K562 (cell line): ENCODE results near the gene KIF3A. TPM values are rescaled to one million over a fixed set of nuclear protein-coding genes. Genes with fewer than 3 reads are reported as not detected.

Experiments
- ID3 ChIP-seq, 2 experiments: fragments of 250-450 bp in 1 of 2; fragments of 450-650 bp in 1 of 2; sonication (Bioruptor Pico) in 1 of 2; IDR thresholded peaks; 2 replicates each; pipeline versions ENCODE4 v1.6.1 to v1.8.0; 2016 to 2021; ENCODE audit warnings: mild to moderate bottlenecking in 2 of 2, moderate library complexity in 2 of 2, missing compliant biosample characterization in 1 of 2, missing genetic modification characterization in 1 of 2
- NUFIP1 ChIP-seq: fragments of 450-650 bp; IDR thresholded peaks from 2 replicates; pipeline ENCODE4 v1.6.1; 2018; ENCODE audit not compliant: partially characterized antibody
- ZKSCAN1 ChIP-seq: fragments of 150-350 bp; IDR thresholded peaks from 2 replicates; pipeline ENCODE4 v1.6.1; 2016; ENCODE audit warnings: low read depth, low read length
- ZKSCAN3 ChIP-seq: fragments of 250-450 bp; sonication (Bioruptor Pico); IDR thresholded peaks from 2 replicates; pipeline ENCODE4 v1.4.0; 2020
- ZNF23 ChIP-seq: fragments of 250-450 bp; sonication (Bioruptor Pico); IDR thresholded peaks from 2 replicates; pipeline ENCODE4 v1.4.0; 2020; ENCODE audit warnings: mild to moderate bottlenecking
- ZNF24 ChIP-seq: fragments of 450-650 bp; IDR thresholded peaks from 2 replicates; pipeline ENCODE4 v1.6.1; 2016
- ZNF431 ChIP-seq: sonication (generic); formaldehyde crosslinking; IDR thresholded peaks from 2 replicates; pipeline ENCODE4 v1.8.0; 2022; ENCODE audit warnings: mild to moderate bottlenecking, missing genetic modification reagents
- polyA plus RNA-seq, 8 experiments: library from polyadenylated mRNA; depleted of rRNA in 4 of 8; stranded (reverse) in 5 of 8; unstranded in 3 of 8; fragments of >200 nt; fragmentation: Nextera tagmentation in 2 of 8; fragmentation: Illumina TruSeq in 1 of 8; extraction: Ambion mirVana in 2 of 8; extraction: Trizol in 1 of 8; gene quantifications; 2 replicates each; pipeline versions ENCODE4 v1.2.1 to v1.2.3, GENCODE V29; 2011 to 2014; ENCODE audit warnings: inconsistent platforms in 1 of 8, missing spikeins in 1 of 8
- total RNA-seq, 7 experiments: library from RNA; depleted of rRNA in 6 of 7; stranded (reverse); fragments of >200 nt in 6 of 7; fragmentation: Illumina TruSeq in 2 of 7; extraction: Trizol in 2 of 7; gene quantifications; 2 replicates each; pipeline versions ENCODE4 v1.2.1 to v1.2.3, GENCODE V29; 2011 to 2021; ENCODE audit warnings: low replicate concordance in 1 of 7
- TF ChIP-seq, protein P1 (sequence below), 2 experiments: IDR thresholded peaks in 1 of 2; conservative IDR thresholded peaks in 1 of 2; 2 replicates each; pipeline ENCODE4 v1.6.1; 2016; ENCODE audit warnings: low read depth in 2 of 2, mild to moderate bottlenecking in 1 of 2, missing compliant biosample characterization in 1 of 2, missing genetic modification characterization in 1 of 2, moderate library complexity in 1 of 2
- TF ChIP-seq, protein P2 (sequence below): fragments of 250-450 bp; sonication (Bioruptor Pico); IDR thresholded peaks from 2 replicates; pipeline ENCODE4 v1.8.0; 2022; ENCODE audit warnings: moderate library complexity, mild to moderate bottlenecking, inconsistent platforms

KIF3A gene
- total and polyA plus RNA-seq, 9 of the 15 experiments (the other 6 are each of a cell fraction or from before 2014, with no cell fraction given) = 1.5 to 7.8 (median 6.0) TPM

GRCh38 chr5:132777209-132778069 lies 40.1 kb upstream of the KIF3A start, which contains the start of gene SEPTIN8 (continued):
- TF ChIP-seq ZKSCAN1 (no peak), ZKSCAN3 (CRISPR knock-in tag) (no peak), ZNF431 (CRISPR knock-in tag) (peak; percentile 21; the same call in 1 of the 2 replicates), ZNF24 (no peak), NUFIP1 (no peak), ZNF23 (no peak), ID3 (CRISPR knock-in tag; IDR thresholded peaks at IDR 0.05) (no peak), ID3 (tag; IDR thresholded peaks at IDR 0.05) (no peak)
- TF ChIP-seq, protein P1, sequence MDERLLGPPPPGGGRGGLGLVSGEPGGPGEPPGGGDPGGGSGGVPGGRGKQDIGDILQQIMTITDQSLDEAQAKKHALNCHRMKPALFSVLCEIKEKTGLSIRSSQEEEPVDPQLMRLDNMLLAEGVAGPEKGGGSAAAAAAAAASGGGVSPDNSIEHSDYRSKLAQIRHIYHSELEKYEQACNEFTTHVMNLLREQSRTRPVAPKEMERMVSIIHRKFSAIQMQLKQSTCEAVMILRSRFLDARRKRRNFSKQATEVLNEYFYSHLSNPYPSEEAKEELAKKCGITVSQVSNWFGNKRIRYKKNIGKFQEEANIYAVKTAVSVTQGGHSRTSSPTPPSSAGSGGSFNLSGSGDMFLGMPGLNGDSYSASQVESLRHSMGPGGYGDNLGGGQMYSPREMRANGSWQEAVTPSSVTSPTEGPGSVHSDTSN (CRISPR knock-in tag; IDR thresholded peaks at IDR 0.05; ENCODE audit: low read depth) = no peak
- TF ChIP-seq, protein P1 (tag; conservative IDR thresholded peaks at IDR 0.05; ENCODE audit: low read depth) = no peak
- TF ChIP-seq, protein P2, sequence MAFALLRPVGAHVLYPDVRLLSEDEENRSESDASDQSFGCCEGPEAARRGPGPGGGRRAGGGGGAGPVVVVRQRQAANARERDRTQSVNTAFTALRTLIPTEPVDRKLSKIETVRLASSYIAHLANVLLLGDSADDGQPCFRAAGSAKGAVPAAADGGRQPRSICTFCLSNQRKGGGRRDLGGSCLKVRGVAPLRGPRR (CRISPR knock-in tag) = no peak
